ENCODE data around the gene WDR53. TPM values are rescaled to one million over a fixed set of nuclear protein-coding genes. Genes with fewer than 3 reads are reported as not detected.

WDR53 gene
- total and polyA plus RNA-seq, 11 donors, result 4.2 to 15.5 (median 8.4) TPM

- intact Hi-C loops (cut with DNase I), result loop anchor here in 1 of 10 donors (10.0 kb wide), 1 partner anchor 423 kb away; the partner anchor contains the start of gene PIGZ
- 90 to 93% (median 91%) methylated on average over 6 of the region's 6 CpGs for whole genome bisulfite sequencing, 4 donors
- Histone ChIP-seq H3K4me1 (no peaks in the 10 kb centered on the region), H3K27me3 (peaks cover 0 to 3% (median 0%) of the 10 kb centered on the region in 9 donors), H3K4me3 (no peak overlapping the region), H3K9me3 (no peaks in the 10 kb centered on the region), H3K27ac (no peak overlapping the region), H3K36me3 (no peaks in the 10 kb centered on the region)
- TF ChIP-seq POLR2A (IDR thresholded peaks at IDR 0.05) (no peak), CTCF (IDR thresholded peaks at IDR 0.05) (no peak)
- no peak for ATAC-seq
- DNase-seq, result no peak
Measured at GRCh38 chr3:196541684-196542445, 26.5 kb downstream of the WDR53 start.

- peak; percentile 46 to 77 (median 55) for TF ChIP-seq CTCF (IDR thresholded peaks at IDR 0.05)
- TF ChIP-seq POLR2A (IDR thresholded peaks at IDR 0.05), result no peak
- no peaks in the 10 kb centered on the region for H3K9me3 ChIP-seq
- no peaks in the 10 kb centered on the region for H3K36me3 ChIP-seq
- intact Hi-C loops (cut with DNase I), result loop anchor here in 7 of 10 donors (2.0 to 10.0 kb wide), 2 partner anchors 147 kb away; no protein-coding TSS in a partner anchor
- no peak overlapping the region for H3K27ac ChIP-seq
- ATAC-seq (no peak), DNase-seq (no peak)
- 38 to 44% (median 43%) methylated on average over 18 of the region's 18 CpGs for WGBS, 4 donors
- no peaks in the 10 kb centered on the region for H3K4me1 ChIP-seq
- H3K4me3 ChIP-seq, result no peak overlapping the region
- H3K27me3 ChIP-seq, result peaks cover 0 to 4% (median 0%) of the 10 kb centered on the region in 9 donors
Measured at GRCh38 chr3:196537319-196537984, 30.9 kb downstream of the WDR53 start.

- DNase-seq (no peak), ATAC-seq (no peak)
- 24 to 32% (median 27%) methylated on average over 14 of the region's 14 CpGs for WGBS, 4 donors
- Histone ChIP-seq H3K9me3 (peaks cover 0 to 7% (median 0%) of the 10 kb centered on the region in 12 donors), H3K27me3 (peaks cover 0 to 11% (median 0%) of the 10 kb centered on the region in 9 donors), H3K27ac (no peak overlapping the region), H3K36me3 (no peaks in the 10 kb centered on the region), H3K4me1 (peaks cover 0 to 10% (median 0%) of the 10 kb centered on the region in 12 donors), H3K4me3 (no peak overlapping the region)
- TF ChIP-seq POLR2A (IDR thresholded peaks at IDR 0.05) (no peak), CTCF (IDR thresholded peaks at IDR 0.05) (no peak)
- intact Hi-C loops (cut with DNase I), result loop anchor here in 6 of 10 donors (5.0 to 10.0 kb wide), 2 partner anchors 152 to 154 kb away; no protein-coding TSS in a partner anchor
Measured at GRCh38 chr3:196533260-196533681, 35.1 kb downstream of the WDR53 start.

GRCh38 chr3:196531418-196531817, 36.9 kb downstream of the WDR53 start:
- intact Hi-C loops (cut with DNase I), result loop anchor here in 6 of 10 donors (5.0 to 10.0 kb wide), 2 partner anchors 153 to 156 kb away; no protein-coding TSS in a partner anchor
- H3K9me3 ChIP-seq, result peaks cover 0 to 7% (median 0%) of the 10 kb centered on the region in 12 donors
- H3K4me1 ChIP-seq, result peaks cover 0 to 11% (median 0%) of the 10 kb centered on the region in 12 donors
- ATAC-seq (no peak), DNase-seq (no peak)
- H3K4me3 ChIP-seq, result no peak overlapping the region
- TF ChIP-seq POLR2A (IDR thresholded peaks at IDR 0.05) (no peak), CTCF (IDR thresholded peaks at IDR 0.05) (no peak)
- no peak overlapping the region for H3K27ac ChIP-seq
- H3K36me3 ChIP-seq, result no peaks in the 10 kb centered on the region
- 67 to 89% (median 80%) methylated on average over 4 of the region's 4 CpGs for WGBS, 4 donors
- peaks cover 0 to 11% (median 0%) of the 10 kb centered on the region in 9 donors for H3K27me3 ChIP-seq
